Activated CD4-positive, alpha-beta memory T cell treated with anti-CD3 and anti-CD28 coated beads, Interleukin-2, amount 10 ng/mL, durations not matched to agents 7 days and 5 days (primary cell): Measurements from ENCODE around the gene CIAO2A. TPM values are rescaled to one million over a fixed set of nuclear protein-coding genes. Genes with fewer than 3 reads are reported as not detected.

Experiments used
- CTCF ChIA-PET: fragments of 350-600 bp; sonication (Branson Sonifier 250); formaldehyde crosslinking; loops from one replicate; lab custom pipeline; 2021; ENCODE audit warnings: antibody characterized with exemption, inconsistent platforms; lab: Charles Lee
- POLR2A ChIA-PET: fragments of 350-600 bp; sonication (Branson Sonifier 250); formaldehyde crosslinking; loops from one replicate; lab custom pipeline; 2021; ENCODE audit warnings: antibody characterized with exemption; lab: Charles Lee
- DNase-seq: peaks from one replicate; pipeline ENCODE4 v3.0.0-alpha.2; 2020
- H3K27ac Mint-ChIP-seq: one replicate; pipeline ENCODE4 v1.8.0; 2021; ENCODE audit warnings: mild to moderate bottlenecking, mixed read lengths
- H3K27me3 Mint-ChIP-seq: one replicate; pipeline ENCODE4 v1.8.0; 2021; ENCODE audit warnings: mixed read lengths
- H3K36me3 Mint-ChIP-seq: one replicate; pipeline ENCODE4 v1.8.0; 2021; ENCODE audit warnings: low read depth, mixed read lengths
- H3K4me1 Mint-ChIP-seq: one replicate; pipeline ENCODE4 v1.8.0; 2021; ENCODE audit warnings: mixed read lengths
- H3K4me3 Mint-ChIP-seq: one replicate; pipeline ENCODE4 v1.8.0; 2021; ENCODE audit warnings: mild to moderate bottlenecking, mixed read lengths
- H3K9me3 Mint-ChIP-seq: one replicate; pipeline ENCODE4 v1.8.0; 2021; ENCODE audit warnings: mixed read lengths
- total RNA-seq, 2 experiments: library from RNA; stranded (reverse); gene quantifications; one replicate each; pipeline ENCODE4 v1.2.3, GENCODE V29; 2021

Gene CIAO2A
- total RNA-seq = 10 to 100 TPM; 74.4 to 85.0 TPM

- ChIA-PET POLR2A (interaction anchor here (0.6 to 2.4 kb wide), 38 partner anchors 8 to 937 kb away, joined by 3 to 25 read pairs (median 5); partner anchors contain the start of genes DAPK2, HERC1, PPIB and RPS27L), CTCF (interaction anchor here (0.6 to 2.0 kb wide), 20 partner anchors 17 to 607 kb away, joined by 3 to 11 read pairs (median 4); partner anchors contain the start of genes DAPK2, SNX22 and TRIP4)
- Mint-ChIP-seq H3K4me1 (peaks cover 69% of the 10 kb centered on the region), H3K27me3 (no peaks in the 10 kb centered on the region), H3K4me3 (peak within 1 kb of the TSS; percentile 96), H3K36me3 (peaks cover 32% of the 10 kb centered on the region), H3K27ac (peak within 1 kb of the TSS; percentile 100), H3K9me3 (no peaks in the 10 kb centered on the region)
- peak; percentile 97 for DNase-seq
Measured at GRCh38 chr15:64093627-64094417, at the start of gene CIAO2A. Gene CIAO2A (minus strand): TSS chr15:64093838. CDS start chr15:64093768, 70 bp downstream.

- no peaks in the 10 kb centered on the region for H3K4me1 Mint-ChIP-seq
- no peaks in the 10 kb centered on the region for H3K27me3 Mint-ChIP-seq
- H3K4me3 Mint-ChIP-seq = no peak overlapping the region
- CTCF ChIA-PET = interaction anchor here (1.0 to 1.3 kb wide), 2 partner anchors 9 to 10 kb away, joined by 3 read pairs; no protein-coding TSS in a partner anchor
- H3K36me3 Mint-ChIP-seq = peaks cover 31% of the 10 kb centered on the region
- H3K9me3 Mint-ChIP-seq = no peaks in the 10 kb centered on the region
- DNase-seq = no peak
- no peak overlapping the region for H3K27ac Mint-ChIP-seq
- POLR2A ChIA-PET = no interaction called here
Measured at GRCh38 chr15:64143276-64143675, 49.6 kb upstream of the CIAO2A start.

- no peaks in the 10 kb centered on the region for H3K27me3 Mint-ChIP-seq
- no peaks in the 10 kb centered on the region for H3K4me1 Mint-ChIP-seq
- no peak for DNase-seq
- no peak overlapping the region for H3K27ac Mint-ChIP-seq
- ChIA-PET POLR2A (interaction anchor here (0.7 to 1.5 kb wide), 2 partner anchors 9 to 48 kb away, joined by 3 to 4 read pairs; no protein-coding TSS in a partner anchor), CTCF (no interaction called here)
- H3K36me3 Mint-ChIP-seq = peaks cover 42% of the 10 kb centered on the region
- H3K4me3 Mint-ChIP-seq = no peak overlapping the region
- no peaks in the 10 kb centered on the region for H3K9me3 Mint-ChIP-seq
Measured at GRCh38 chr15:64141798-64142512, 48.3 kb upstream of the CIAO2A start.

- no peak overlapping the region for H3K27ac Mint-ChIP-seq
- ChIA-PET POLR2A (no interaction called here), CTCF (interaction anchor here (1.0 kb wide), 1 partner anchor 15 kb away, joined by 3 read pairs; no protein-coding TSS in a partner anchor)
- no peaks in the 10 kb centered on the region for H3K4me1 Mint-ChIP-seq
- no peaks in the 10 kb centered on the region for H3K9me3 Mint-ChIP-seq
- H3K4me3 Mint-ChIP-seq = no peak overlapping the region
- no peaks in the 10 kb centered on the region for H3K27me3 Mint-ChIP-seq
- DNase-seq = no peak
- peaks cover 66% of the 10 kb centered on the region for H3K36me3 Mint-ChIP-seq
Measured at GRCh38 chr15:64138331-64138941, 44.8 kb upstream of the CIAO2A start.

- no peak overlapping the region for H3K27ac Mint-ChIP-seq
- CTCF ChIA-PET = interaction anchor here (0.6 to 1.4 kb wide), 2 partner anchors 12 to 35 kb away, joined by 3 to 4 read pairs; no protein-coding TSS in a partner anchor
- no peak for DNase-seq
- no peaks in the 10 kb centered on the region for H3K9me3 Mint-ChIP-seq
- POLR2A ChIA-PET = no interaction called here
- no peaks in the 10 kb centered on the region for H3K27me3 Mint-ChIP-seq
- H3K4me1 Mint-ChIP-seq = no peaks in the 10 kb centered on the region
- H3K36me3 Mint-ChIP-seq = peaks cover 73% of the 10 kb centered on the region
- no peak overlapping the region for H3K4me3 Mint-ChIP-seq
Measured at GRCh38 chr15:64137226-64137833, 43.7 kb upstream of the CIAO2A start.

- ChIA-PET POLR2A (no interaction called here), CTCF (interaction anchor here (1.4 kb wide), 1 partner anchor 13 kb away, joined by 4 read pairs; no protein-coding TSS in a partner anchor)
- H3K36me3 Mint-ChIP-seq = peaks cover 74% of the 10 kb centered on the region
- H3K4me3 Mint-ChIP-seq = no peak overlapping the region
- H3K4me1 Mint-ChIP-seq = no peaks in the 10 kb centered on the region
- DNase-seq = no peak
- H3K27me3 Mint-ChIP-seq = no peaks in the 10 kb centered on the region
- no peak overlapping the region for H3K27ac Mint-ChIP-seq
- H3K9me3 Mint-ChIP-seq = no peaks in the 10 kb centered on the region
Measured at GRCh38 chr15:64136347-64136746, 42.7 kb upstream of the CIAO2A start.

- Mint-ChIP-seq H3K27ac (no peak overlapping the region), H3K36me3 (peaks cover 77% of the 10 kb centered on the region)
Measured at GRCh38 chr15:64134345-64134829, 40.7 kb upstream of the CIAO2A start.

GRCh38 chr15:64133623-64134344, 40.1 kb upstream of the CIAO2A start:
- no peaks in the 10 kb centered on the region for H3K27me3 Mint-ChIP-seq
- H3K4me3 Mint-ChIP-seq = no peak overlapping the region
- POLR2A ChIA-PET = interaction anchor here (0.8 kb wide), 1 partner anchor 22 kb away, joined by 3 read pairs; no protein-coding TSS in a partner anchor
- peaks cover 76% of the 10 kb centered on the region for H3K36me3 Mint-ChIP-seq
- no peak overlapping the region for H3K27ac Mint-ChIP-seq
- no peak for DNase-seq
- CTCF ChIA-PET = interaction anchor here (0.9 kb wide), 1 partner anchor 10 kb away, joined by 3 read pairs; no protein-coding TSS in a partner anchor
- no peaks in the 10 kb centered on the region for H3K4me1 Mint-ChIP-seq
- H3K9me3 Mint-ChIP-seq = no peaks in the 10 kb centered on the region

More at GRCh38 chr15:64134345-64134829, 40.7 kb upstream of the CIAO2A start:
- no peak for DNase-seq
- ChIA-PET CTCF (interaction anchor here (0.9 kb wide), 1 partner anchor 9 kb away, joined by 3 read pairs; no protein-coding TSS in a partner anchor), POLR2A (interaction anchor here (0.8 kb wide), 1 partner anchor 21 kb away, joined by 3 read pairs; no protein-coding TSS in a partner anchor)
- H3K4me3 Mint-ChIP-seq = no peak overlapping the region
- no peaks in the 10 kb centered on the region for H3K9me3 Mint-ChIP-seq
- H3K27me3 Mint-ChIP-seq = no peaks in the 10 kb centered on the region
- no peaks in the 10 kb centered on the region for H3K4me1 Mint-ChIP-seq

GRCh38 chr15:64132217-64132616, 38.6 kb upstream of the CIAO2A start:
- H3K27me3 Mint-ChIP-seq = no peaks in the 10 kb centered on the region

GRCh38 chr15:64131547-64131946, 37.9 kb upstream of the CIAO2A start:
- Mint-ChIP-seq H3K9me3 (no peaks in the 10 kb centered on the region), H3K4me3 (no peak overlapping the region), H3K27me3 (no peaks in the 10 kb centered on the region), H3K4me1 (peaks cover 5% of the 10 kb centered on the region), H3K36me3 (peaks cover 77% of the 10 kb centered on the region), H3K27ac (peak overlapping the region; percentile 14)
- ChIA-PET POLR2A (interaction anchor here (1.0 to 1.5 kb wide), 3 partner anchors 22 to 36 kb away, joined by 3 to 4 read pairs (median 3); partner anchors contain the start of genes PPIB and SNX1), CTCF (interaction anchor here (0.6 kb wide), 1 partner anchor 989 kb away, joined by 3 read pairs; no protein-coding TSS in a partner anchor)
- DNase-seq = no peak

More at GRCh38 chr15:64132217-64132616, 38.6 kb upstream of the CIAO2A start:
- Mint-ChIP-seq H3K27ac (no peak overlapping the region), H3K4me3 (no peak overlapping the region), H3K36me3 (peaks cover 78% of the 10 kb centered on the region), H3K9me3 (no peaks in the 10 kb centered on the region), H3K4me1 (peaks cover 5% of the 10 kb centered on the region)
- ChIA-PET CTCF (no interaction called here), POLR2A (interaction anchor here (0.9 to 1.5 kb wide), 2 partner anchors 10 to 31 kb away, joined by 3 to 4 read pairs; partner anchors contain the start of gene PPIB)
- no peak for DNase-seq

- POLR2A ChIA-PET = no interaction called here
- Mint-ChIP-seq H3K27ac (no peak overlapping the region), H3K36me3 (peaks cover 75% of the 10 kb centered on the region), H3K9me3 (no peaks in the 10 kb centered on the region), H3K27me3 (no peaks in the 10 kb centered on the region), H3K4me1 (peaks cover 5% of the 10 kb centered on the region), H3K4me3 (no peak overlapping the region)
- CTCF ChIA-PET = interaction anchor here (1.5 kb wide), 1 partner anchor 23 kb away, joined by 4 read pairs; no protein-coding TSS in a partner anchor
- DNase-seq = no peak
Measured at GRCh38 chr15:64130159-64130558, 36.5 kb upstream of the CIAO2A start.
